Activated T-helper 1 cell treated with Interleukin-2 at 50 U/mL for 16 hours (primary cell): ENCODE data around the gene SRGAP2C.
A peak's percentile ranks its signal among the peaks of the same experiment; 100 is the strongest.
"Not testable (repeated sequence)": the region's sequence is repeated elsewhere in the genome, so short reads cannot be mapped to it uniquely, and the experiment has no call there.

Experiments
- DNase-seq: peaks from one replicate; pipeline ENCODE4 v3.0.0-alpha.2; 2020; ENCODE audit warnings: low read depth

Gene SRGAP2C

DNA sequence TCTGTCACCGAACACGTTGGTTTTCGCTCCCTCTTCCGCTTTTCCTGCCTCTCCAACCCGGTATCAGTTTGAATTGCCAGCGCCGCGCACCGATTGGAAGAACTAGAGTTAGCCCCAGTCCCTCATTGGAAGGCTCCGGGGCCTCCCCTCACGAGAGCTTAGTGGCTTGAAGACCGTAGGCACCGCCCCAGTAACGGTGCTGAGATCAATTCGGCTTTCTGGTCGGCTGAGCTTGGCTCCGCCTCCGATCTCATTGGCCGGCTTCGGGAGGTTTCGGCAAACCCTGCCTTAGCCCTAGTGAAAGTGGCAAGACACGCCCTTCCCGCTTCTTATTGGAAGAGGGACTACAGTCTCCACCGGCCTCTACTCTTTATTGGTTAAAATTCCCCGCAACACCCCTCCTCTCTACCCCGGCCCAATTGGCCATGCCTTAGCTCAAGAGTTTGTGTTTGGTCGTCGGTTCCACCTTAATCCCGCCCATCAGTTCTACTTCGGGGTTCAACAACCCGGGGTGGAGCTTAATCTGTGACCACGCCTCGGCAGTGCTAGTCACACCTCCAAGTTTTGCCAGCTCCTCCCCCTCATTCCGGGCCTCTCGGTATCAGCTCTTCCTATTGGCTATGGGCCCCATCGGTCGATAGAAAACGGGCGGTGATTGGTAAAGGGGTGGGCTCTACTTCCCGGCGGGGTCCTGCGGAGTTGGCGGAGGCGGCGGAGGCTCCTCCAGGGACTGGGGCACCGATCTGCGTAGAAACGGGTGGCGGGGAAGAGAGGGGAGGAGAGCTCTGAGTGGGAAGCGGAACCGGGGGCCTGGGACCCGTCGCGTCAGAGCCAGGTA is at the start of gene SRGAP2C, which contains the start of gene FAM72B:
SRGAP2C (plus strand) TSS at position 686 of the 838 bp plus-strand sequence. CDS start 2,472 bp downstream, outside the sequence.
FAM72B (minus strand) TSS at position 51 of the 838 bp plus-strand sequence. CDS start 851 bp downstream, outside the sequence.
- peak; percentile 78 for DNase-seq

DNA sequence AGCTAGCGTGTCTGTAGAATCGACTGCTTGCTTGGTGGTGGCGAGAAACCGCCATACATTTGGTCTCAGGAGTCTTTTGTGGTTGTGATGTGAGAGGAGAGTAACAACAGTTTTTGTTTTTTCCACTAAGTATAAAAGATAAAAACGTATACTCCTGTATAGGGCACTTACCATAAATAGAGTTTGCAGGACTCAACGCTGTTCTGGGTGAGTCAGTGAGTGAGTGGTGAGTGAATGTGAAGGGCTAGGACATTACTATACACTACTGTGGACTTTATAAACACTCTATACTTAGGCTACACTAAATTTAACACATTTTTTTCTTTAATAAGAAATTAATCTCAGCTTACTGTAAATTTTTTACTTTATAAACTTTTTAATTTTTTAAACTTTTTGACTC is 44.4 kb upstream of the SRGAP2C start:
- DNase-seq = not testable (repeated sequence)

DNA sequence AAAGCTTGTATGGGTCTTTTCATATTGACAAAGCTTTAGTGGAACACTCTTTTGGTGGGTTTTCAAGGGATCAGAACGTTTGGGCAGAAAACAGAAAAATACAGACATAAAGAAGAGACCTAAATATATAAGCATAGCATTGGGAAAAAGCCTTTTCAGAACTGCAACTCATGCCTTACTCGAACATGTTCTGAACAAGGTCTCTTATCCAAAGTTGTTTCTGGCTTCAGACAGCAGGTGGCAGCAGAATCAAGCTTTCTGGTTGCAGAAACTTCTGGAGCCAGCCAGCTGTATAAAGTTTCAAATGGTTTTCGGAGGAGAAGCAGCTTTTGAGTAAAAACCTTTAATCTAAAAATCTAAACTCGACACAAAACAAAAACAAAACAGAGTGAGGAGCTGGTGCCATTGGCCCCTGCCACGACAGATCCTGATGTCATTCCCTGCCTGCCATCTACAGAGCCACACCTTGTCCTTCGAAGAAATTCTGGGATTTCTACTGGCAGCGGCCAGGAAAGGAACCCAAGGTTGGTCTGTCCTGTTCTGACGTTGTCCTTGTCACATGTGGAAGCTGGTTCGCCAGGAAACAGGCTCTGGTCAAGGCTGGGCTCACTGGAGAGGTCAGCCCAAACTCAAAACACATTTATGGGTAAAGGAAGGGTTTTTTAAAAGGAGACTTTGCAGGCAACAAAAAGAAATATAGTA is 36.1 kb upstream of the SRGAP2C start:
- not testable (repeated sequence) for DNase-seq

DNA sequence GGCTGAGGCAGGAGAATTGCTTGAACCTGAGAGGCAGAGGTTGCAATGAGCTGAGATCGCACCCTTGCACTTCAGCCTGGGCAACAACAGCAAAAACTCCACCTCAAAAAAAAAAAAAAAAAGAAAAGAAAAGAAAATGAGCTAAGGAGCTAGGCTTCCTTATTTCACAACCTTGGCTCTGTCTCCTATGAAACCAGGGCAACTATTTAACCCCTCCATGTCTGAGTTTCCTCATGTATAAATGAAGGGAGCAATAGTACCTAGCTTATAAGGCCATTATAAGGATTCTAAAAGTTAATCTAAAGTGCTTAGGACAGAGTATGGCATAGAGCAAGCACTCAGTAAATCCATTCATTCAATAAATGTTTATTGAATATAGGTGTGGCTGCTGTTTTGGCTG is 33.5 kb upstream of the SRGAP2C start:
- DNase-seq = not testable (repeated sequence)

DNA sequence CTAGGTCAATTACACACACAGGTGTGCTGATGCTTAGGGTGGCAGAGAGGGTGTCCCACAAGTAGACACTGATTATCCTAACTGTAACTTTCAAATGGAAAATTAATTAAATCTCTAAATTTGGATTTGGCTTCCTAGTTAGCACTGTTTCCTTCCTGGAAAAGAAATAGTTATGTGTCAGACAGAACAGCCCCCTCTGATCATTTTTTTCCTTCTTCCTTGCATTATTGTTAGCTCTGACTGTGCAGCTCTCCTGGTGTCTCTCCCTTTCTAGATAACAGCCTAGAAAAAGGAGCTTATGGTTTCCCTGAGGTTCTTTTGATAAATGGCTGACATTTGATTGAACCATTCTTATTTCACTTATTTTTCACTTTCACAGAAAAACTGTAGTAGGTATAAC is 32.0 kb upstream of the SRGAP2C start:
- DNase-seq = not testable (repeated sequence)

DNA sequence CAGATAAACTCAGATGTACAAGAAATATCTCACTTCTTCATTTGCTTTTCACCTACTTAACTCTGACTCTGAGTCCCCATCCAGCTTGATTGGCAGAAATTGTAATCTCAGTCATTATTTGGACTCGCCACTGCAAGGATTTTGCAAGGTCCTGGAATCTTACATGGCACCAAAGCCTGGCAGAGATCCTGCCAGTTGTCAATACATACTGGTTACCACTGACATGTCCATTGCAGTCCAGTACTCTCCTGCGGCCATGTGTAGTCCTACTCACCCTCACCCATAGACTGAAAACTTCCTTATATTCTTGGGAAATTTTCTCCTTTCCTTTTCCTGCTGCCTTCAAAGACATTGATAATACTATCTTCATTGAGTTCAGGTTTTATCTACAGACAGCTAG is 30.0 kb upstream of the SRGAP2C start:
- not testable (repeated sequence) for DNase-seq

DNA sequence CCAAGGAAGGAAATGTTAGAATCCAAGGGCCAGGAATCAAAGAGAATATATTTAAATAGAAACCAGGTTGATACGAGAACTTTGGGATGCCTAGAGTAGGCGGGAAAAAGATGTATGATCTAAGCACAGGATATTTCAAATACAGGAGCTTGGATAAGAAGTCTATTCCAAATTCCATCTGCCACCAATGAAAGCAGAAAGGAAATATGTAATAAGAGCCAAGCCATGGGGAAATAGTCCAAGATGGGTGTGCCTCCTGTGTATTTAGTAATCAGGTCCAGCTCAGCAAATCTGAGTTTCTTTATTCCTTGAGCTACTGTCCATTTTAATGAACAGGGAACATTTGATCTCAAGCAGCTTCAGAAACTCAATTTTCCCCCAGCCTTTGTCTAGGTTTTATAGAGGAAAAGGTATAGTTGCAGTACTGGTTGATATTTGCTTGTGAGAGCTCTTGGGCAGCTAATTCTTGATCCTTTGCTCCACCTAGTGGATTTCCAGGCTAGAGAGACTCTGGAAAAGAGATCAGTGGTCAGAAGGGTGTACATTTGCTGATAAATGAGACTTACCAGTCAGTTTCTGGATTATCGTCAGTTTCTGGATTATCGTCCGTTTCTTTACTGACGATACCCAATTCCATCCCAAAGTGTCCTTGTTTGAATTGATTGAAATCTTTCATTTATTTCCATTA is 29.0 kb upstream of the SRGAP2C start:
- DNase-seq = not testable (repeated sequence)

DNA sequence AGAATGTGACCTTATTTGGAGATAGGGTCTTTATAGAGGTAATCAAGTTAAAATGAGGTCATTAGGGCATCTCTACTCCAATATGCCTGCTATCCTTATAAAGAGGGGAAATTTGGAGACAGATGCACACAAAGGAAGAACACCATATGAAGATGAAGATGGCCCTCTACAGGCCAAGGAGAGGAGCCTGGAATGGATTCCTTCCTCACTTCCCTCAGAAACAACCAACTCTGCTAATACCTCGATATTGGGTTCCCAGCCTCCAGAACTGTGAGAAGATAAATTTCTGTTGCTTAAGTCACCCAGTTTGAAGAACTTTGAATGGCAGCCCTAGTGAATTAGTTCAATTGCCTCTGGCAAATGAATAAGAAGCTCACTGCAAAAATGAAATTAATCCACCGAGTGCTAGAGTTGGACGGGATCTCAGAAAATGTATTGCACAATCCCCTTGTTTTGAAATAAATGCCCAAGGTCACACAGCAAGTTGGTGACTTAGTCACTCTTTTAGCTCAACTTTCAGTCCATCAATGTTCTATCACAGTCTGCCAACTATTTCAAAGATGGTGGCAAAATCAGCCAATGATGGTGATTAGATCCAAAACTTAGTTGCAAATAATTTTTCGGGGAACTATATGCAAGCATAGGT is 27.7 kb upstream of the SRGAP2C start:
- DNase-seq = not testable (repeated sequence)

DNA sequence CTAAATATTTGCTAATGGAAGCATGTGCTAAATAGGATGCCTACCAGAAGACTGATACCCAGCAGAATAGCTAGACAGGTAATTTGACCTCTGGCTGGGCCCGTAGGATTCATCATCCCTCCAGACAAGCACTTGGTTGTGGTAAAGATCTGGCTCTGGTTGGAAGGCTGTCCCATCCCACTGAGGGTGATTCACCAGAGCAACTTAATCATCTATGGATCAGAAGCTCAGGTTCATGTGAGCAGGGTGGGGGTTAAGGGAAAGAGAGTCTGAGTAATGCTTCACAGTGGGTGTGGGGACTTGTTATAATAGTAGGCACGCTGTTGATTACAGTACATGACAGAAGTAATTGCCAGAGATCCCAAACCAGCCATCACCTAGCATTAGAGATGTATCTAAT is 27.2 kb upstream of the SRGAP2C start:
- not testable (repeated sequence) for DNase-seq

DNA sequence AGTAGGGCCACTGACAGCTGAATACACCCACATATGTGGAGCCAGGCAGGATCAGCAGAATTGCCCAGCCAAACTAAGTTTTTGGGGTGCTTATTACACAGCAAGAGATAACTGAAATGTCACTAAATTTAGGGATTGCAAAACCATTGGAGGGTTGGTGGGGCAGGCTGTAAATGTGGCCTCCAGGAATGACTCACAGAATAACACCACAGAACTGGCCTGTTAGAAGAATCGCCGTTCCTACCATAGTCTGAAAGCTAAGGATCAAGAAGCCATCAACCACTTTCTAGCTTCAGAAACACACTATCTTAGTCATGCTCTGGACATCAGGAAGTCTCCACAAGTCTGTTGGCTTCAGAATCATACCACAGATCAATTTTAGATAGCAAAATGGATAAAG is 24.7 kb upstream of the SRGAP2C start:
- DNase-seq = not testable (repeated sequence)

DNA sequence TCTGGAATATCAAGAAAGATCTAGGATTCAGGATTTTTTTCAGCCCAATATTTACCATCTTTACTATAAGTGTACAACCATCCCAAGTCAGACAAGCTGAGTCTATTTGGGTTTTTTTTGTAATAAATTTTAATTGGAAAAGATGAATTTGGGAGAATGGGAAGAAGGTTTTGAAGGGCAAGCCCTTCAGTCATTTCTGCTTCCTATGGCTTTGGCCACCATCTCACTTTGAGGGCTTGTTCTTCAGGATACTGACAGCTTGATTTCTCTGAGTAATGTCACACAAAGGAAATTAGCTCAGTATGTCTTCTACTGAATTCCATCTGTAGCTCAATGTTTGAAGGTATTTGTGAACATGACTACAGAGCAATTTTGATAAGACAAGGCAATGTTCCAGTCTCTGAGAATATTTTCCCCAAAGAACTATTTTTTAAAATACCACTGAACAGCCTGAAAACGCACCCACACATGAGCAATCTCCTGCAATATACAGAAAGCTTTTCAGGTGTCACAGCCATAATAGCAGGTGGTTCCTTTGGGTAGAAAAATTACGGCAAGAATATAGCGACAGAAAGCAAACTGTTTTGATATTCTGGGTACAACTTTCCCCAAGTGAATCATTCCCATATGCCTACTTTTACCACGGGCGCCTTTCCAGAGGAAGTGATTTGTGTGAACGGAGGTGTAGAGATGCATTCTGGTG is 23.4 kb upstream of the SRGAP2C start:
- not testable (repeated sequence) for DNase-seq

DNA sequence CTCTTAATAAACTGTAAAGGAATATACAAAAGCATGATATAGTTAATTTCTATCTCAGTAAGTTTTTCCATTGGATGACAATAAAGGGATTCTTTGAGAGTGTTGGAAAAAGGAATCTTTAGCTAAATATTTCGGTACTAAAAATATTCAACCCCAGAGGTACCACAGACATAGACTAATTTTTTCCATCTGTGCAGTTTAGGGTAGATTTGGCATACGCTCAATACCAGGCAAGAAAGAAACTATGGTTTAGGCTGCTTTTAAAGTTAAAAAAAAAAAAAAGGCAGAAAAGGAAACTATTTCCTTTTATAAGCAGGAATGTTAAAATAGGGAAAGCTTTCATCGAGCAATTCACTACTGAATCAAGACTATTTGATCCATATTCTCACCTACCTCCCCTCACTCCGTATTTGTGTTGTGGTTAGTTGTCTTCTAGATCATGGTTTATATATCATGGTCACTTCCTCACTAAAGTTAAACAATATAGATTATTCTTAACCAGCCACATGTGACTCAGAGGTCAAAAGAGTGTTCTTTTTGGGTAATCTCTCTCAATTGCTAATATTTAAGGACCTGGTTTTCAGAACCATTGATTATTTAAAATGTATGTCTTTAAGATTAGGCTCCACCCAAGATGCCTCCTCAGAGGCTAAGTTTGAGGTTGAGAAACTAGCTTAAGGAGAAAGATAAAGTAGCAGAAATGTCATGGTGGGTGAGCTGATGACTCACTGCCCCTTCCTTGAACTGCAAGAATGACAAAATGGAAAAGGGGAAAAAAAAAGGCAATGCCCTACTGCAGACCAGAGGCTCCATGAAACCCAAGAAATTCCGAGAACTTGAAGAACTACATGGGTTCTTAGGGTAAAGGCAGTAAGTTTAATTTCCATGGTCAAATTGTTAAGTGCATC is 20.7 kb upstream of the SRGAP2C start:
- not testable (repeated sequence) for DNase-seq

DNA sequence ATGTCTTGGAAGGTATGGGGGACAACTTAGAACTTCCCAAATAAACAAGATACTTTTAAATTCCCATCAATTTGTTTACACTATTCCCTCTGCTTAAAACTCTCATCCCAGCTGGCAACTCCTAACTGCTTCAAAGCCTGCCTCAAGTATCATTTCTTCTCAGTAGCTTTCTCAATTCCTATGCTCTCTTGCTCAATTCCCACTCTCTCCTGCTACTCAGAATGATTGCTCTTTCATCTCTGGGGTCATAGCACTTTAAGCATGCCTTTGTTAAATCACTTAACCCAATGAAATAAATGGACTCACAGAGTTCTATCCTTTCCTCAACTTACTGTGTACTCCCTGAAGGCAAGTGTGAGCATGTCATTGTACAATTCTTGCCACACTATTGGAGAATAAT is 19.5 kb upstream of the SRGAP2C start:
- DNase-seq = not testable (repeated sequence)

DNA sequence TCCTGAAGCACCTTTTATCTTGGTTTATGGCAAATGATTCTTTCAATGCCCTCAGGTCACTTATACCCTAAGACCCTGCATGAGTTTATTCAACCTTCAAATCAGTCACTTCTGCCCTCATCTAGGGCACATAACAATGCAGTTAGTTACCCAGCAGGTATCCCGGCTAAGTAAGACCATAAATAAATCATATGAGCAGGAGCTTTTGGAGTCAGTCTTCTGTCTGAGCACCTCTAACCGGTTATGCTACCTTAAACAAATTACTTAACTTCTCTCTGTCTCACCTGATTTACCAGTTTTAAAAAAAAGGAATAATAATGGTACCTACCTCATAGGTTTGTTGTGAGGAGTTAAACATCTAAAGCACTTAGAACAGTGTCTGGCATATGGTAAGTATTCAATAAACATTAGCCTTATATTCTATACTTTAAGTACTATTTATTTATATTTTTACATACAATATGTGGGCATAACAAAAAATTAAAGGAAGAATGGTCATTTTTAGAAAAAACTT is 17.5 kb upstream of the SRGAP2C start:
- DNase-seq = not testable (repeated sequence)

DNA sequence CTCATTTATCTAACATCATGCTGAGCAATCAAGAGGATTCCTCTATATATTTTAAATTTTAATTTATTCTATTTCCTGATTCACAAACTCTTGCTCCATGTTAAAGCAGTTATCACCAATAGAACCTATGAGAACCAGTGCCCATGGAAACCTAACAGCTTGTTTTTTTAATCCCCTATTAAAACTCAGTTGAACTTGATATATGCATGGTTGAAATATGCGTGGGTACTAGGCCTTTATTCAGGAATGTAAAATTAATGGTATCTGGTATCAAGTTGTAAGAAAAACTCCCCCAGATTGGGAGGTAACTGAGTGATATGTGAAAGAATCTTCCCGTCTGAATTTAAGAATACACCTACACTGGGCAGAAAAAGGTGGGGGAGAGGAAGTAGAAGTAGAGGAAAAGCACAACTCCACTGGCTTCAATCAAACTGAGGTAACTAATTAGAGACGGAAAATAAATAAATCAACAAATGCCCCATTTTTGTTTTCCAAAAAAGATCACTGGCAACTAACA is 16.6 kb upstream of the SRGAP2C start:
- not testable (repeated sequence) for DNase-seq

DNA sequence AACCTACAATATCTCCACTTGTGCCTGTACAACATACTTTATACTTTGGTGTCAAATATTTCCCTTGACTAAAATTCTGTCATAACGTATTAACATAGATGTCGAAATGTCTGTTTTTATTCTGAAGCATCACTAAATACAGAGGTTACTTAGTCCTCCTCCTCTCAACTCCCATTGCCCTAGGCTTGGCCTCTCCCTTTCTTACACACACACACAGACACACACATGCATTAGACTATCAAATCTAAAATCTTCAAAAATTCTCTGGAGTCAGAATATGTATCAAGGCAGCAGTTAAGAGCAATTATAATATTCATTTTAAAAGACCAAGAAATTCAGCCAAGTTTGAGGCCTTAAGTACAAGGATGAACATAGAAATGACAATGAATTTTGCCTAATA is 8.1 kb upstream of the SRGAP2C start:
- not testable (repeated sequence) for DNase-seq

DNA sequence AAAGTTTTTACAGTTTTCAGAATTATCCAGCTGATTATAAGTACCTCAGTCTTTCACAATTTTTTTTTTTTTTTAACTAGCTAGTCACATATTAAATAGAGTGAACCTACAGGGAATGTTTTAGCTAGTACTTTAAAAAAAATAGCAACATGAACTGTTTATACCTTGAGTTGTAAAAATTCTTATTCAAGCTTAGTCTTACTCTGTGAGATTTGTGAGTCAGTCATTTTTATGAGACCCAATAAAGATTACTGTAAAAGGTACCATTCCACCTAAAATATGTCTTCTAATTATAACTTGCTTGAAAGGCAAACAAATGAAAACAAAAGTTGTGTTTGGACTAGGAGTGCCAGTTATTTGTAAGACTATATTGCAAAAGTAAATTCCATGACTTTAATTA is 6.6 kb upstream of the SRGAP2C start:
- not testable (repeated sequence) for DNase-seq

DNA sequence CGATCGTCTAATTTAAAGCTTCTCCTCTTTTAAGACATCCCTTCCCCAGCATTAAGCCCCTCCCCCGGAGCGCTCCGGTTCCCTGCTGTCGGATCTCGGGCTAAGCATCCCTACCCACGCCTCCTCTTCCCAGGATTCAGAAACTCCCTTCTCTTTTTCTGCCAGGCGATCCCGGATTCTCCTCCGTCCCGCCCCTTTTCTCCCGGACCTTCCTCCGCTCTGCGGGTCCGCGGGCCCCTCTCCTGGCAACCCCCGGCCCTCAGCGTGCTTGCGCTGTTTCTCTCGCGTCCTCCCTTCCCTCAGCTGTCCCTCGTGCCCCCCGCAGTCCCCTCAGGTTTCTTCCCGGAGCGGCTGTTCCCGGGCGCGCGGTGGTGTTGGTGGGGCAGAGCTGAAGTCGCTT is 908 bp upstream of the SRGAP2C start:
- not testable (repeated sequence) for DNase-seq

DNA sequence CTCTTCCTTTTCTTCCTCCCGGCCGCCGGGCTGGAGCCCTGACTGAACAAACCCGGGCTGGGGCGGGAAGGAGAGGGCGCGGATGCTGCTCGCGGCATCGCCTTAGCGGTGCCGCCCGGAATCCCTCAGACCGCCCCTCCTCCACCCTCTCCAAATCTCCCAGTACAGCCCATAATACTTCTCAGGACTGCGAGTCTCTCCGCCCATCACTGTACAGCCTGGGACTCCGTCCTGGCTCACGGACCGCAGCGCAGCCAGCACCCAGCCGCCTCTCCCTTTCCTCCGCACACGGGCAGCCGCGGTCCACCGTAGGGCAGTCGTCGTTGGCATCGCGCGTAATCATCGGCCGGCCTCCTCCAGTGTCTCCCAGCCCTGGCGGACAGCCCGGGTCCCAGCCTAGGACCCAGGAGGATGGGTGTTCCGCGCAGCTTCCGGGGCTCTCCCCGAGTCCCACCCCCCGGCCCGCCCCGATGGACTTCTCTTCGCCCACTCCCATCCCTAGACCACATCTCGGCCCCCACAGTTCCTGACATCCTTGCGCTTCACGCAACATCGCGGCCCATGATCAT is 449 bp downstream of the SRGAP2C start:
- DNase-seq = not testable (repeated sequence)
